GM13976 (cell line): ENCODE data around the gene DCBLD1.

Experiments
- DNase-seq: peaks from one replicate; pipeline ENCODE4 v3.0.0; 2012; ENCODE audit warnings: low spot score
- in situ Hi-C: fragments of 300-500 bp; cut with MboI; formaldehyde crosslinking; loops from one replicate; pipeline ENCODE4 v1.12.0; 2022; ENCODE audit warnings: low sequenced_read_pairs, mixed read lengths, inconsistent platforms; ENCODE audit not compliant: unreplicated experiment
- TF ChIP-seq, protein P1 (sequence below): IDR thresholded peaks from 2 replicates; pipeline ENCODE4 v1.5.1; 2012; ENCODE audit warnings: borderline replicate concordance, mild to moderate bottlenecking; ENCODE audit not compliant: insufficient read depth; ENCODE audit errors: extremely low read depth, missing control alignments, control extremely low read depth

Gene DCBLD1

DNA sequence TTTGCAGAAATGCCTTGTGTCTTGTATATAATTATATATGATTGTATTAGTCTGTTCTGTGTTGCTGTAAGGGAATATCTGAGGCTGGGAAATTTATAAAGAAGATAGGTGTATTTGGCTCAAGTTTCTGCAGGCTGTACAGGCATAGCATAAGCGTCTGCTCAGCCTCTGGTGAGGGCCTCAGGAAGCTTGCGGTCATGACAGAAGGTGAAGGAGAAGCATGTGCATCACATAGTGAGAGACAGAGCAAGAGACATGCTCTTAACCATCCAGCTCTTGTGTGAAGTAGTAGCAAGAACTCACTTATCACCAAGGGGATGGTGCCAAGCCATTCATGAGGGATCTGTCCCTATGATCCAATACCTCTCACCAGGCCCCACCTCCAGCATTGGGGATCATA lies 6.5 kb downstream of the DCBLD1 start:
- in situ Hi-C loops, result no loop called here
- DNase-seq, result no peak
- TF ChIP-seq, protein P1, sequence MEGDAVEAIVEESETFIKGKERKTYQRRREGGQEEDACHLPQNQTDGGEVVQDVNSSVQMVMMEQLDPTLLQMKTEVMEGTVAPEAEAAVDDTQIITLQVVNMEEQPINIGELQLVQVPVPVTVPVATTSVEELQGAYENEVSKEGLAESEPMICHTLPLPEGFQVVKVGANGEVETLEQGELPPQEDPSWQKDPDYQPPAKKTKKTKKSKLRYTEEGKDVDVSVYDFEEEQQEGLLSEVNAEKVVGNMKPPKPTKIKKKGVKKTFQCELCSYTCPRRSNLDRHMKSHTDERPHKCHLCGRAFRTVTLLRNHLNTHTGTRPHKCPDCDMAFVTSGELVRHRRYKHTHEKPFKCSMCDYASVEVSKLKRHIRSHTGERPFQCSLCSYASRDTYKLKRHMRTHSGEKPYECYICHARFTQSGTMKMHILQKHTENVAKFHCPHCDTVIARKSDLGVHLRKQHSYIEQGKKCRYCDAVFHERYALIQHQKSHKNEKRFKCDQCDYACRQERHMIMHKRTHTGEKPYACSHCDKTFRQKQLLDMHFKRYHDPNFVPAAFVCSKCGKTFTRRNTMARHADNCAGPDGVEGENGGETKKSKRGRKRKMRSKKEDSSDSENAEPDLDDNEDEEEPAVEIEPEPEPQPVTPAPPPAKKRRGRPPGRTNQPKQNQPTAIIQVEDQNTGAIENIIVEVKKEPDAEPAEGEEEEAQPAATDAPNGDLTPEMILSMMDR, result no peak

DNA sequence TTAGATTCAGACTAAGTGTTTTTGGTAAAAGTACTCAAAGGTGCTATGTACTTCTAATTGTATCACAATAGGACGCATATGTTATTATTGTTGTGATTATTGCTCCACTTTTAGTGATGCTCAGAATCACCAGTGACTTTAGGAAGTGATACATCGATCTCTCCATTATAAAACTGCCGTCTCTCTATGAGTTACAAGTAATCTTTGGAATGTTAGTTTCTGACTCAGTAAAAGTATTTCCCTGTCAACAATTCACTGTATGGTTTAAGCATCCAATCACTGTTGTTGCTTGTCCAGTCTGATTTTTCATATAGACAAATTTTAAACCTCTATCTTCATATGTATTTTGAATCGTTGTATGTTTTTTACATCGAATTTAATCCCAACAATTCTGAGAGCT lies 9.4 kb downstream of the DCBLD1 start:
- TF ChIP-seq, protein P1, result no peak
- in situ Hi-C loops, result no loop called here

DNA sequence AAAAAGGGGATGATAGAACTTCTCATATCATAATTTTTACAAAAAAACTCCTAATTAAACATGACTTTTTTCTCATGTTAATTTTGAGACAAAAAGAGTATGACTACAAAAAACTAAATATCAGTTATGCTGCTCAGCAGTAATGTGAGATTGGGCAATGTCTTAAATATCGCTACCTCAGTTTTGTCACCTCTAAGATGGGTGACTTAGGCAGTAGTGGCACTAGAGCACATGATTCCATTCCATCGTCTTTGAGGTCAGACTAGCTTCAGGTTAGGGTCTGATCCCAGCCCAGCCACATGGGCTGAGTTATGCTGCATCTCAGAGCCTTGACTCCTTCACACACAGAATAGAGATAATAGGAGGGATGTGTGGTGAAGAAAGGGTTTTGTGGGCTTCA lies 11.0 kb downstream of the DCBLD1 start:
- in situ Hi-C loops, result no loop called here
- DNase-seq, result no peak
- TF ChIP-seq, protein P1, result no peak

More for the DNA sequence above, 9.4 kb downstream of the DCBLD1 start:
- DNase-seq, result no peak

DNA sequence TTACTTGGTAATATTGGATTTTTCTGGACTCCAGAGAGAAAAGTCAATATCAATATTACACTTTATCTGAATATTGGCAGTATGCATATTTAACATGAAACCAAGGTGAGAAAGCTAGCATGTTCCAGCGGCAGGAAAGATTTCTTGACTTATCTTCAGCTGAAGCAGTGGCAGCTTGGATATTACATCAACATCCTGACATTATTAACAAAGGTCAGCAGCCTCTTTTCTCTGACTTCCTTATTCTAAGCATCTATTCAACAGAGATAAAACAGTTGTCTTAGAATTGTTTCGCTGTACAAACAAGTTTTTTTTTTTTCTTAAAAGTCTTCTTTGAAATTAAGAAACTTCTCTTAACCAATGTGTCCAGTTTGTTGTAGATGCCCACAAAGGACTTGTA lies 11.8 kb downstream of the DCBLD1 start:
- TF ChIP-seq, protein P1, result no peak
- in situ Hi-C loops, result no loop called here
- DNase-seq, result no peak

DNA sequence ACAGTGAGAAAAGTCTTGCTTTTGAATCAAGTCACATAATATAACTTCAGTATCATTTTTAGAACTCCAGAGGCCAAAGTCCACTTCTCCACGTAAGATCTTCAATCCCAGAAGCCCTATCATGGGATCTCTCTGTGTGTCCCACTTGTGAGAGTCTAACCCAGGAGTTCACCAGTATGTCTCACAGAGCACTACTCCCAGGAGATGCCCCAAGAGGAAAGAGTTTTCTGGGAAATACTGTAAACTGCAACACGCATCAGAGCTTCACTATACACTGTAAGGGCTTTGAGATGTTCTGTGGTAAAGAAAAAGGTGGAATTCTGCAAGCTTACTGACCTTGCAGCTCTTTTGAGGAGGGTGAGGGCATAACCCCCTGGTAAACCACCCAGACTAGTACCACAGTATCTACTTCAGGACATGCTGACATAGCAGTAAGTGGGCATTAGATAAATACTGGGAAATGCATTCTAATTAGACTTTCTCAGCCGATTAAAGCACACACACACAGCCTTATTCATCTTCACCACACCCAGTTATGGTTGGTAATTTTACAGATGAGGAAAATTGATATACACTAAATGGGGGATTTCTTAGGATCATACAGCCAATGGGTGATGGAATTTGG lies 12.3 kb downstream of the DCBLD1 start:
- TF ChIP-seq, protein P1, result no peak
- DNase-seq, result no peak
- in situ Hi-C loops, result no loop called here

DNA sequence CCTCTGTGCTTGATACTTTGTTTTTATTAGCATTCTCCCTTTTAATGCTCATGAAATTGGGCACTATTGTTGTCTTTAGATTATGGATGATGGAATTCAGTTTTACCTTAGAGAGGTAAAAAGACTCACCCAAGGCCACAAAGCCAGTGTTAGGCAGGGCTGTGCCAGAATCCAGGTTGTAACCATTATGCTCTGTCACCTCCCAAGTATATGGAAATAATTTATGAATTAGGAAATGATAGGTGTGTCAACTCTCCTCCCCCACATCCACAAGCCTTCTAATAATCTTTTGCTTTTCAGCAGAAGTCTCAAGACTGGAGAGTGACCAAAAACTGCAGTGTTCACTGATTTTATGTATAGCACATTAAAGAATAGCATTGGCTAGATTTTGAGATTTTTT lies 13.0 kb downstream of the DCBLD1 start:
- in situ Hi-C loops, result no loop called here
- no peak for DNase-seq
- TF ChIP-seq, protein P1, result no peak

DNA sequence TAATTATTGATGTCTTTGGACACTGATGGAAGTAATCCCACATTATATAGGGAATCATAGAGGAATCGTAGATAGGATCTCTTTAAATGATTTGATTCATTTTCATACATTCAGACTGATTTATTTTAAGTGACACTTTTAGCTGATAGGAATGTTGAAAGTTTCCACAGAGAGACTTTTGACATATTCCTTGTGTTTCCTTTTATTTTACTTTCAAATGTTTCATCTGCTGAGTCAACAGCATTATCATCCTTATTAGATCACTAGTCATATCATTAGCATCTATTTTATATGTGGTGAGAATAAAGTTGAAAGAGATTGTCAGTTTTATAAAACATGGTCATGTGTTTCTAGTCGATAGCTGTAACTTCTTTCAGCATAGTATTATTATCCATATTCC lies 13.4 kb downstream of the DCBLD1 start:
- no peak for DNase-seq
- in situ Hi-C loops, result no loop called here
- TF ChIP-seq, protein P1, result no peak
